K562 (cell line): Measurements from ENCODE around the gene NOS2. TPM values are rescaled to one million over a fixed set of nuclear protein-coding genes. Genes with fewer than 3 reads are reported as not detected.
A peak's percentile ranks its signal among the peaks of the same experiment; 100 is the strongest.

ENCODE experiments used
- ATAC-seq: fragments of 200-7000 bp; cut with Tn5 transposase; 3 replicates; pipeline ENCODE4 v1.9.1; 2020; ENCODE audit warnings: moderate library complexity
- BruUV-seq: library from RNA; stranded (reverse); fragments of 400-500 nt; replicated peaks from 2 replicates; lab custom pipeline; 2021; lab: Mats Ljungman, UMichigan
- CTCF ChIA-PET: fragments of 300-600 bp; formaldehyde crosslinking; extraction: SDS; loops from one replicate; lab custom pipeline; 2021; ENCODE audit warnings: low intra/inter-chr PET ratio; lab: Yijun Ruan, JAX
- POLR2A ChIA-PET: fragments of 300-600, 350-650 bp; sonication (Branson Sonifier 250); formaldehyde crosslinking; extraction: SDS; loops from one replicate; lab custom pipeline; 2021; ENCODE audit warnings: antibody characterized with exemption, inconsistent platforms; lab: Yijun Ruan, JAX
- DNase-seq, 4 experiments: peaks; one replicate each; pipeline versions ENCODE4 v3.0.0 to v3.0.0-alpha.2; 2011 to 2018; ENCODE audit warnings: low spot score in 3 of 4, mixed read lengths in 3 of 4; ENCODE audit errors: extremely low read depth in 1 of 4
- FAIRE-seq: peaks from 2 replicates; lab custom pipeline; 2011; peaks lifted over from hg19 to GRCh38; lab: Jason Lieb, UNC
- H2AFZ ChIP-seq: 2 replicates; pipeline ENCODE4 v1.6.0; 2011; ENCODE audit warnings: low read depth, low read length, control low read depth, inconsistent platforms
- H3K27ac ChIP-seq: fragments of 200-600 bp; 3 replicates; pipeline ENCODE4 v1.8.0; 2011; ENCODE audit warnings: low read depth, mild to moderate bottlenecking, control low read depth, inconsistent platforms, low read length, moderate library complexity, mixed read lengths; ENCODE audit errors: extremely low read depth
- H3K27me3 ChIP-seq, 2 experiments: fragments of 300-600 bp in 1 of 2; 2 replicates in 1 of 2; 3 replicates in 1 of 2; pipeline versions ENCODE4 v1.6.0 to v1.8.0; 2011; ENCODE audit warnings: inconsistent platforms in 2 of 2, low read length in 2 of 2, mild to moderate bottlenecking in 1 of 2, mixed read lengths in 1 of 2, moderate library complexity in 1 of 2; ENCODE audit not compliant: control insufficient read depth in 2 of 2, insufficient read depth in 2 of 2
- H3K36me3 ChIP-seq: fragments of 300-600 bp; 3 replicates; pipeline ENCODE4 v1.8.0; 2011; ENCODE audit warnings: mild to moderate bottlenecking, low read length, inconsistent platforms; ENCODE audit not compliant: control insufficient read depth, insufficient read depth
- H3K4me1 ChIP-seq, 2 experiments: fragments of 200-600 bp in 1 of 2; replicated peaks in 1 of 2; 2 replicates in 1 of 2; 3 replicates in 1 of 2; pipeline versions ENCODE4 v1.5.1 to v1.8.0; 2011; ENCODE audit warnings: inconsistent platforms in 2 of 2, low read length in 2 of 2, mild to moderate bottlenecking in 1 of 2, mixed read lengths in 1 of 2, moderate library complexity in 1 of 2; ENCODE audit not compliant: control insufficient read depth in 2 of 2, insufficient read depth in 2 of 2
- H3K4me2 ChIP-seq: 2 replicates; pipeline ENCODE4 v1.6.1; 2011; ENCODE audit warnings: low read length, control low read depth, inconsistent platforms, mixed read lengths; ENCODE audit not compliant: insufficient read depth
- H3K4me3 ChIP-seq: fragments of 200-600 bp; sonication (generic), shearing (Covaris generic); 2 replicates; pipeline ENCODE4 v1.5.1; 2016; ENCODE audit warnings: control low read depth, inconsistent platforms
- H3K79me2 ChIP-seq: fragments of 200-600 bp; 3 replicates; pipeline ENCODE4 v1.8.0; 2011; ENCODE audit warnings: low read length, inconsistent platforms; ENCODE audit not compliant: control insufficient read depth, insufficient read depth
- H3K9ac ChIP-seq, 2 experiments: 2 replicates each; pipeline versions ENCODE4 v1.6.0 to v1.6.1; 2011; ENCODE audit warnings: low read depth in 2 of 2, low read length in 2 of 2, control low read depth in 1 of 2, inconsistent platforms in 1 of 2, mild to moderate bottlenecking in 1 of 2, mixed read lengths in 1 of 2; ENCODE audit not compliant: insufficient read depth in 1 of 2
- H3K9me1 ChIP-seq: one replicate; pipeline ENCODE4 v1.6.0; 2011; ENCODE audit warnings: inconsistent platforms, mild to moderate bottlenecking, low read length, moderate library complexity; ENCODE audit not compliant: control insufficient read depth, insufficient read depth
- H3K9me3 ChIP-seq: replicated peaks from 2 replicates; pipeline ENCODE4 v1.5.1; 2011; ENCODE audit warnings: low read depth, low read length, inconsistent platforms; ENCODE audit not compliant: control insufficient read depth, insufficient read depth
- H4K20me1 ChIP-seq: replicated peaks from 2 replicates; pipeline ENCODE4 v1.6.1; 2011; ENCODE audit warnings: low read length, inconsistent platforms, mixed read lengths; ENCODE audit not compliant: control insufficient read depth, insufficient read depth
- CAMTA2 ChIP-seq: fragments of 250-450 bp; sonication (Bioruptor Pico); conservative IDR thresholded peaks from 2 replicates; pipeline ENCODE4 v1.5.1; 2022
- CREBBP ChIP-seq: IDR thresholded peaks from one replicate; pipeline ENCODE4 v1.6.1; 2012; ENCODE audit warnings: low read depth, mild to moderate bottlenecking, control low read depth, inconsistent platforms, low read length
- HMG20A ChIP-seq: fragments of 450-650 bp; formaldehyde crosslinking; conservative IDR thresholded peaks from 2 replicates; pipeline ENCODE4 v1.4.0; 2020; ENCODE audit warnings: mild to moderate bottlenecking, mixed read lengths
- MNT ChIP-seq, 2 experiments: fragments of 450-650 bp; conservative IDR thresholded peaks; 2 replicates each; pipeline ENCODE4 v1.6.1; 2017; ENCODE audit warnings: mild to moderate bottlenecking in 2 of 2, moderate library complexity in 2 of 2
- NCOA2 ChIP-seq, 2 experiments: fragments of 450-650 bp; IDR thresholded peaks; 2 replicates each; pipeline ENCODE4 v1.6.1; 2018; ENCODE audit warnings: mild to moderate bottlenecking in 2 of 2, moderate library complexity in 1 of 2; ENCODE audit not compliant: partially characterized antibody in 2 of 2
- PCBP2 ChIP-seq: fragments of 200-400 bp; formaldehyde crosslinking; IDR thresholded peaks from 2 replicates; pipeline ENCODE4 v1.6.1; 2018; ENCODE audit warnings: low read length, low read depth, mild to moderate bottlenecking, moderate library complexity; ENCODE audit not compliant: poor library complexity, severe bottlenecking
- POLR2A ChIP-seq: fragments of 450-650 bp; conservative IDR thresholded peaks from 2 replicates; pipeline ENCODE4 v1.6.1; 2016
- TEAD1 ChIP-seq, 2 experiments: fragments of 450-650 bp in 1 of 2; sonication (generic) in 1 of 2; formaldehyde crosslinking; IDR thresholded peaks; 2 replicates each; pipeline versions ENCODE4 v1.4.0 to v1.8.0; 2020 to 2022; ENCODE audit warnings: mild to moderate bottlenecking in 2 of 2, missing genetic modification reagents in 1 of 2
- ZFP30 ChIP-seq: fragments of 250-450 bp; sonication (Bioruptor Pico); IDR thresholded peaks from 2 replicates; pipeline ENCODE4 v1.8.0; 2022; ENCODE audit warnings: moderate library complexity, mild to moderate bottlenecking, inconsistent platforms, borderline replicate concordance
- ZNF384 ChIP-seq: IDR thresholded peaks from 2 replicates; pipeline ENCODE4 v1.6.1; 2012; ENCODE audit warnings: low read depth, low read length, improper control_type of control experiment
- WGBS: fragments of 100-300 bp; shearing (Covaris generic); methylation state at CpG from one replicate; pipeline ENCODE4 v1.1.6; 2016; ENCODE audit warnings: low coverage, mixed read lengths; ENCODE audit not compliant: insufficient coverage; ENCODE audit errors: missing lambda C conversion rate; 5-methylcytosine and 5-hydroxymethylcytosine counted together
- in situ Hi-C: fragments of 300-500 bp; cut with MboI; formaldehyde crosslinking; loops from 4 replicates; pipeline ENCODE4 v1.15.0; 2018; ENCODE audit warnings: inconsistent platforms, mixed read lengths
- intact Hi-C: fragments of 100-400 bp; cut with micrococcal nuclease; formaldehyde crosslinking; loops from 2 replicates; pipeline ENCODE4 v1.14.2; 2022
- polyA plus RNA-seq, 8 experiments: library from polyadenylated mRNA; depleted of rRNA in 4 of 8; stranded (reverse) in 5 of 8; unstranded in 3 of 8; fragments of >200 nt; fragmentation: Nextera tagmentation in 2 of 8; fragmentation: Illumina TruSeq in 1 of 8; extraction: Ambion mirVana in 2 of 8; extraction: Trizol in 1 of 8; gene quantifications; 2 replicates each; pipeline versions ENCODE4 v1.2.1 to v1.2.3, GENCODE V29; 2011 to 2014; ENCODE audit warnings: inconsistent platforms in 1 of 8, missing spikeins in 1 of 8
- total RNA-seq, 7 experiments: library from RNA; depleted of rRNA in 6 of 7; stranded (reverse); fragments of >200 nt in 6 of 7; fragmentation: Illumina TruSeq in 2 of 7; extraction: Trizol in 2 of 7; gene quantifications; 2 replicates each; pipeline versions ENCODE4 v1.2.1 to v1.2.3, GENCODE V29; 2011 to 2021; ENCODE audit warnings: low replicate concordance in 1 of 7
- TF ChIP-seq, protein P1 (sequence below): sonication (generic); formaldehyde crosslinking; IDR thresholded peaks from 2 replicates; pipeline ENCODE4 v1.8.0; 2023; ENCODE audit warnings: missing genetic modification reagents, mild to moderate bottlenecking, borderline replicate concordance
- TF ChIP-seq, protein P2 (sequence below): fragments of 450-650 bp; formaldehyde crosslinking; conservative IDR thresholded peaks from 2 replicates; pipeline ENCODE4 v1.4.0; 2022; ENCODE audit warnings: mild to moderate bottlenecking, missing genetic modification characterization

The NOS2 gene
- total and polyA plus RNA-seq, 9 of the 15 experiments (the other 6 are each of a cell fraction or from before 2014, with no cell fraction given) = not detected

DNA sequence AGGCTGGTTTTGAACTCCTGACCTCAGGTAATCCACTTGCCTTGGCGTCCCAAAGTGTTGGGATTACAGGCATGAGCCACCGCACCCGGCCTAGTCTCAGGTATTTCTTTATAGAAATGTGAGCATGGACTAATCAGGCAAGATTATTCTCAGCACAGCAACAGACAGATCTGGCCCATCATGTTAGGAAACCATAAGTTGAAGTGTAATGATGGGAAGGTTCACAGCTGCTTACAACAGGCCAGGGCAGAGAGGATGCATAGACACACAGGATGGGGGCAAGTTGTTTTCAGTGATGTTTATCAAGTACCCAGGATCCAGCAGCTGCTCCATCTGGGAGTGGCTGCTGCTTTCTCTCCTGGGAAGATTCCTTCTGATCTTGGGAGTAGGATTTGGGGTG, 16.6 kb upstream of the NOS2 start (continued):
- TF ChIP-seq, protein P1, sequence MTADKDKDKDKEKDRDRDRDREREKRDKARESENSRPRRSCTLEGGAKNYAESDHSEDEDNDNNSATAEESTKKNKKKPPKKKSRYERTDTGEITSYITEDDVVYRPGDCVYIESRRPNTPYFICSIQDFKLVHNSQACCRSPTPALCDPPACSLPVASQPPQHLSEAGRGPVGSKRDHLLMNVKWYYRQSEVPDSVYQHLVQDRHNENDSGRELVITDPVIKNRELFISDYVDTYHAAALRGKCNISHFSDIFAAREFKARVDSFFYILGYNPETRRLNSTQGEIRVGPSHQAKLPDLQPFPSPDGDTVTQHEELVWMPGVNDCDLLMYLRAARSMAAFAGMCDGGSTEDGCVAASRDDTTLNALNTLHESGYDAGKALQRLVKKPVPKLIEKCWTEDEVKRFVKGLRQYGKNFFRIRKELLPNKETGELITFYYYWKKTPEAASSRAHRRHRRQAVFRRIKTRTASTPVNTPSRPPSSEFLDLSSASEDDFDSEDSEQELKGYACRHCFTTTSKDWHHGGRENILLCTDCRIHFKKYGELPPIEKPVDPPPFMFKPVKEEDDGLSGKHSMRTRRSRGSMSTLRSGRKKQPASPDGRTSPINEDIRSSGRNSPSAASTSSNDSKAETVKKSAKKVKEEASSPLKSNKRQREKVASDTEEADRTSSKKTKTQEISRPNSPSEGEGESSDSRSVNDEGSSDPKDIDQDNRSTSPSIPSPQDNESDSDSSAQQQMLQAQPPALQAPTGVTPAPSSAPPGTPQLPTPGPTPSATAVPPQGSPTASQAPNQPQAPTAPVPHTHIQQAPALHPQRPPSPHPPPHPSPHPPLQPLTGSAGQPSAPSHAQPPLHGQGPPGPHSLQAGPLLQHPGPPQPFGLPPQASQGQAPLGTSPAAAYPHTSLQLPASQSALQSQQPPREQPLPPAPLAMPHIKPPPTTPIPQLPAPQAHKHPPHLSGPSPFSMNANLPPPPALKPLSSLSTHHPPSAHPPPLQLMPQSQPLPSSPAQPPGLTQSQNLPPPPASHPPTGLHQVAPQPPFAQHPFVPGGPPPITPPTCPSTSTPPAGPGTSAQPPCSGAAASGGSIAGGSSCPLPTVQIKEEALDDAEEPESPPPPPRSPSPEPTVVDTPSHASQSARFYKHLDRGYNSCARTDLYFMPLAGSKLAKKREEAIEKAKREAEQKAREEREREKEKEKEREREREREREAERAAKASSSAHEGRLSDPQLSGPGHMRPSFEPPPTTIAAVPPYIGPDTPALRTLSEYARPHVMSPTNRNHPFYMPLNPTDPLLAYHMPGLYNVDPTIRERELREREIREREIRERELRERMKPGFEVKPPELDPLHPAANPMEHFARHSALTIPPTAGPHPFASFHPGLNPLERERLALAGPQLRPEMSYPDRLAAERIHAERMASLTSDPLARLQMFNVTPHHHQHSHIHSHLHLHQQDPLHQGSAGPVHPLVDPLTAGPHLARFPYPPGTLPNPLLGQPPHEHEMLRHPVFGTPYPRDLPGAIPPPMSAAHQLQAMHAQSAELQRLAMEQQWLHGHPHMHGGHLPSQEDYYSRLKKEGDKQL (CRISPR knock-in tag) = no peak
- TF ChIP-seq MNT (conservative IDR thresholded peaks at IDR 0.05) = no peak
- TF ChIP-seq, all 486 proteins: peak for 0

DNA sequence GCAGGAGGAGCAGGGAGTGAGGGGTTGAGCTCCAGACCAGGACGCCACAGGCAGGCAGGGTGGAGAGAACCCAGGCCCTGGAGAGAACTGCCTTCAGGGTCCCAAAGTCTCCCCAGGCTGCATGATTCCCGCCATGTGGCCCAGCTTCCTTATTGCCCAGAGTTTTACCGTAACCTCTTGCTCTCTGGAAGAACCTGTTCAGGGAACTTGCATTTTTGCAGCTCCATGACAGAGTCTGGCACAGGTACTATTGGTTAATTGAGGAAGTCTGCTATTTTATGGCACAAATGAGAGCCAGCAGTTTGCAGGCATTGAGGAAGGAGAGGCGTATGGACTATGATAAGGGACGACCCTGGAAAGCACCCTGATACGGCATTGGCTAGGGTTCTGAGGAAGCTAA, 11.6 kb upstream of the NOS2 start:
- intact Hi-C loops (no loop called here), in situ Hi-C loops (no loop called here)
- Histone ChIP-seq H3K9ac (no peak overlapping the region), H4K20me1 (no peaks in the 10 kb centered on the region), H3K9me3 (no peaks in the 10 kb centered on the region), H3K27me3 (peaks cover 14 to 26% of the 10 kb centered on the region in 2 experiments), H3K4me2 (no peak overlapping the region), H3K36me3 (no peaks in the 10 kb centered on the region), H2AFZ (no peak overlapping the region), H3K27ac (no peak overlapping the region), H3K9me1 (no peaks in the 10 kb centered on the region), H3K4me3 (no peak overlapping the region), H3K79me2 (no peaks in the 10 kb centered on the region), H3K4me1 (peaks cover 0 to 3% of the 10 kb centered on the region in 2 experiments; a peak in 3 of 5 replicates)
- DNase-seq = peak in 1 of 4 experiments; percentile 2
- no peak for FAIRE-seq
- ChIA-PET CTCF (no interaction called here), POLR2A (interaction anchor here (0.6 to 1.7 kb wide), 3 partner anchors 8 to 31 kb away, joined by 3 to 7 read pairs (median 4); partner anchors contain the start of gene NOS2)
- 0% methylated on average over 6 of the region's 6 CpGs for WGBS
- no peak for ATAC-seq
- BruUV-seq = no TSS peak
- TF ChIP-seq CREBBP = no peak
- no peak for TF ChIP-seq CAMTA2 (CRISPR knock-in tag)
- no peak for TF ChIP-seq HMG20A (CRISPR knock-in tag)
- TF ChIP-seq TEAD1 (CRISPR knock-in tag; IDR thresholded peaks at IDR 0.05) = no peak
- no peak for TF ChIP-seq NCOA2 (IDR thresholded peaks at IDR 0.05; ENCODE audit: partially characterized antibody in 2 of 2)
- no peak for TF ChIP-seq ZFP30 (CRISPR knock-in tag)
- TF ChIP-seq PCBP2 = no peak
- TF ChIP-seq ZNF384 = no peak
- TF ChIP-seq, protein P2, sequence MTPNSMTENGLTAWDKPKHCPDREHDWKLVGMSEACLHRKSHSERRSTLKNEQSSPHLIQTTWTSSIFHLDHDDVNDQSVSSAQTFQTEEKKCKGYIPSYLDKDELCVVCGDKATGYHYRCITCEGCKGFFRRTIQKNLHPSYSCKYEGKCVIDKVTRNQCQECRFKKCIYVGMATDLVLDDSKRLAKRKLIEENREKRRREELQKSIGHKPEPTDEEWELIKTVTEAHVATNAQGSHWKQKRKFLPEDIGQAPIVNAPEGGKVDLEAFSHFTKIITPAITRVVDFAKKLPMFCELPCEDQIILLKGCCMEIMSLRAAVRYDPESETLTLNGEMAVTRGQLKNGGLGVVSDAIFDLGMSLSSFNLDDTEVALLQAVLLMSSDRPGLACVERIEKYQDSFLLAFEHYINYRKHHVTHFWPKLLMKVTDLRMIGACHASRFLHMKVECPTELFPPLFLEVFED (CRISPR knock-in tag) = no peak
- no peak for TF ChIP-seq POLR2A
